Astrocyte (in vitro differentiated cells and primary cell): ENCODE measurements around the gene ELK1. TPM values are rescaled to one million over a fixed set of nuclear protein-coding genes. Genes with fewer than 3 reads are reported as not detected.
"Not testable (repeated sequence)": the region's sequence is repeated elsewhere in the genome, so short reads cannot be mapped to it uniquely, and the experiment has no call there.

Source experiments
- DNase-seq: peaks from one replicate; pipeline ENCODE4 v3.0.0-alpha.2; 2010; ENCODE audit warnings: low read depth
- FAIRE-seq: peaks from 2 replicates; lab custom pipeline; 2011; peaks lifted over from hg19 to GRCh38; lab: Jason Lieb, UNC
- H2AFZ ChIP-seq: 2 replicates; pipeline ENCODE4 v1.6.0; 2012; ENCODE audit warnings: low read depth, low read length, inconsistent platforms
- H3K27ac ChIP-seq: 2 replicates; pipeline ENCODE4 v1.5.1; 2011; ENCODE audit warnings: low read depth, low read length, inconsistent platforms
- H3K27me3 ChIP-seq: 2 replicates; pipeline ENCODE4 v1.6.0; 2011; ENCODE audit warnings: low read length, inconsistent platforms; ENCODE audit not compliant: insufficient read depth
- H3K36me3 ChIP-seq: 2 replicates; pipeline ENCODE4 v1.5.1; 2011; ENCODE audit warnings: low read length, inconsistent platforms; ENCODE audit not compliant: insufficient read depth
- H3K4me1 ChIP-seq: 2 replicates; pipeline ENCODE4 v1.5.1; 2011; ENCODE audit warnings: low read length, inconsistent platforms; ENCODE audit not compliant: insufficient read depth
- H3K4me2 ChIP-seq: 2 replicates; pipeline ENCODE4 v1.6.0; 2012; ENCODE audit warnings: low read length, inconsistent platforms
- H3K4me3 ChIP-seq: 2 replicates; pipeline ENCODE4 v1.5.1; 2011; ENCODE audit warnings: low read depth, mild to moderate bottlenecking, low read length, inconsistent platforms; ENCODE audit not compliant: insufficient read depth
- H3K79me2 ChIP-seq: 2 replicates; pipeline ENCODE4 v1.6.0; 2012; ENCODE audit warnings: mild to moderate bottlenecking, low read length, inconsistent platforms; ENCODE audit not compliant: insufficient read depth
- H3K9ac ChIP-seq: 2 replicates; pipeline ENCODE4 v1.6.0; 2012; ENCODE audit warnings: mild to moderate bottlenecking, low read length, inconsistent platforms
- H3K9me3 ChIP-seq: 2 replicates; pipeline ENCODE4 v1.5.1; 2012; ENCODE audit warnings: low read depth, mild to moderate bottlenecking, low read length, inconsistent platforms; ENCODE audit not compliant: insufficient read depth
- H4K20me1 ChIP-seq: 2 replicates; pipeline ENCODE4 v1.6.0; 2012; ENCODE audit warnings: low read length, inconsistent platforms; ENCODE audit not compliant: insufficient read depth
- H3K27ac Mint-ChIP-seq: one replicate; pipeline ENCODE4 v1.8.0; 2021; ENCODE audit warnings: mild to moderate bottlenecking, mixed read lengths; ENCODE audit not compliant: unreplicated experiment
- H3K27me3 Mint-ChIP-seq: one replicate; pipeline ENCODE4 v1.8.0; 2021; ENCODE audit warnings: low read depth, mixed read lengths; ENCODE audit not compliant: unreplicated experiment
- H3K36me3 Mint-ChIP-seq: one replicate; pipeline ENCODE4 v1.8.0; 2021; ENCODE audit warnings: low read depth, mixed read lengths; ENCODE audit not compliant: unreplicated experiment
- H3K4me1 Mint-ChIP-seq: one replicate; pipeline ENCODE4 v1.8.0; 2021; ENCODE audit warnings: low read depth, mixed read lengths; ENCODE audit not compliant: unreplicated experiment
- H3K4me3 Mint-ChIP-seq: one replicate; pipeline ENCODE4 v1.8.0; 2021; ENCODE audit warnings: mild to moderate bottlenecking, moderate library complexity, mixed read lengths; ENCODE audit not compliant: unreplicated experiment
- H3K9me3 Mint-ChIP-seq: one replicate; pipeline ENCODE4 v1.8.0; 2021; ENCODE audit warnings: mild to moderate bottlenecking, mixed read lengths; ENCODE audit not compliant: unreplicated experiment
- EZH2 ChIP-seq: IDR thresholded peaks from 2 replicates; pipeline ENCODE4 v1.6.1; 2012; ENCODE audit warnings: mild to moderate bottlenecking, low read length, inconsistent platforms; ENCODE audit not compliant: insufficient read depth
- total RNA-seq: library from RNA; stranded (reverse); gene quantifications from 2 replicates; pipeline ENCODE4 v1.2.1, GENCODE V29; 2021
- TF ChIP-seq, protein P1 (sequence below): IDR thresholded peaks from 2 replicates; pipeline ENCODE4 v1.5.1; 2011; ENCODE audit warnings: low read depth, mild to moderate bottlenecking, inconsistent platforms, low read length, moderate library complexity; ENCODE audit not compliant: insufficient read depth

The ELK1 gene
- total RNA-seq, 1 donor from 2014 or later = 34.1 TPM

DNA sequence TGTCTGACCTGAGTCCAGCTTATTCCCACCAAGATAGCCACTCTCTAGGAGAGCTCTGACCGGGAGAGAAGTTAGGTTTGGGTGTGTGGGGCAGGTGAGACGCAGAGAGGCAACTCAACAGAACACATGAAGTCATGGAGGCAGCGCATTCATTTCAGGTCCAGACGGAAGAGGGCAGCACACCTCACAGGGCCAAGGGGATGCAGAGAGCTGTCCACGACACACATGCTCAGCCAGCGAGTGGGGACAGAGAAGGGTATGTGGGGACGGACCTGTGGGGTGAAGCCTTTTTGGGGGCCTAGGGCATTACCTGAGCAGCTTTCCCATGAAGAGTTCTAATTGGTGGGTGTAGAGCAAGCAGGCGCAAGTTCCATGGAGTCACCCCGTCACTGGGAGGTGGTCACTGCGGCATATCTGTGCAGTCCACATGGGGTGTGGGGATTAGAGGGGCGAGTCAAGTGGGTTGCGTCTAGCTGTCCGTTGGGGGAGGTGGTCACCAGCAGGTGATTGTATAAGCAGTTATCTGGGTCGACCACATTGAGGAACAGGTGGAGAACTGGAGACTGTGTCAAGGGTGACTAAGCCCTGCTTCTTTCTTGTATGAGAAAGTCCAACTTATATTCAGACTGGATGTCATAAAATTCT, 32.9 kb upstream of the ELK1 start:
- H3K4me3 ChIP-seq = no peak overlapping the region
- H3K27me3 ChIP-seq = no peaks in the 10 kb centered on the region
- no peak overlapping the region for H3K9ac ChIP-seq
- Mint-ChIP-seq H3K36me3 (no peaks in the 10 kb centered on the region), H3K4me1 (no peaks in the 10 kb centered on the region), H3K9me3 (peaks cover 2% of the 10 kb centered on the region), H3K27me3 (peaks cover 12% of the 10 kb centered on the region), H3K27ac (no peak overlapping the region), H3K4me3 (no peak overlapping the region)
- no peak for DNase-seq
- H3K36me3 ChIP-seq = no peaks in the 10 kb centered on the region
- FAIRE-seq = no peak
- no peaks in the 10 kb centered on the region for H3K9me3 ChIP-seq
- no peaks in the 10 kb centered on the region for H3K79me2 ChIP-seq
- H3K4me2 ChIP-seq = no peak overlapping the region
- no peaks in the 10 kb centered on the region for H4K20me1 ChIP-seq
- H2AFZ ChIP-seq = no peak overlapping the region
- H3K4me1 ChIP-seq = no peaks in the 10 kb centered on the region
- no peak for TF ChIP-seq EZH2
- TF ChIP-seq, protein P1, sequence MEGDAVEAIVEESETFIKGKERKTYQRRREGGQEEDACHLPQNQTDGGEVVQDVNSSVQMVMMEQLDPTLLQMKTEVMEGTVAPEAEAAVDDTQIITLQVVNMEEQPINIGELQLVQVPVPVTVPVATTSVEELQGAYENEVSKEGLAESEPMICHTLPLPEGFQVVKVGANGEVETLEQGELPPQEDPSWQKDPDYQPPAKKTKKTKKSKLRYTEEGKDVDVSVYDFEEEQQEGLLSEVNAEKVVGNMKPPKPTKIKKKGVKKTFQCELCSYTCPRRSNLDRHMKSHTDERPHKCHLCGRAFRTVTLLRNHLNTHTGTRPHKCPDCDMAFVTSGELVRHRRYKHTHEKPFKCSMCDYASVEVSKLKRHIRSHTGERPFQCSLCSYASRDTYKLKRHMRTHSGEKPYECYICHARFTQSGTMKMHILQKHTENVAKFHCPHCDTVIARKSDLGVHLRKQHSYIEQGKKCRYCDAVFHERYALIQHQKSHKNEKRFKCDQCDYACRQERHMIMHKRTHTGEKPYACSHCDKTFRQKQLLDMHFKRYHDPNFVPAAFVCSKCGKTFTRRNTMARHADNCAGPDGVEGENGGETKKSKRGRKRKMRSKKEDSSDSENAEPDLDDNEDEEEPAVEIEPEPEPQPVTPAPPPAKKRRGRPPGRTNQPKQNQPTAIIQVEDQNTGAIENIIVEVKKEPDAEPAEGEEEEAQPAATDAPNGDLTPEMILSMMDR = no peak
- no peak overlapping the region for H3K27ac ChIP-seq

DNA sequence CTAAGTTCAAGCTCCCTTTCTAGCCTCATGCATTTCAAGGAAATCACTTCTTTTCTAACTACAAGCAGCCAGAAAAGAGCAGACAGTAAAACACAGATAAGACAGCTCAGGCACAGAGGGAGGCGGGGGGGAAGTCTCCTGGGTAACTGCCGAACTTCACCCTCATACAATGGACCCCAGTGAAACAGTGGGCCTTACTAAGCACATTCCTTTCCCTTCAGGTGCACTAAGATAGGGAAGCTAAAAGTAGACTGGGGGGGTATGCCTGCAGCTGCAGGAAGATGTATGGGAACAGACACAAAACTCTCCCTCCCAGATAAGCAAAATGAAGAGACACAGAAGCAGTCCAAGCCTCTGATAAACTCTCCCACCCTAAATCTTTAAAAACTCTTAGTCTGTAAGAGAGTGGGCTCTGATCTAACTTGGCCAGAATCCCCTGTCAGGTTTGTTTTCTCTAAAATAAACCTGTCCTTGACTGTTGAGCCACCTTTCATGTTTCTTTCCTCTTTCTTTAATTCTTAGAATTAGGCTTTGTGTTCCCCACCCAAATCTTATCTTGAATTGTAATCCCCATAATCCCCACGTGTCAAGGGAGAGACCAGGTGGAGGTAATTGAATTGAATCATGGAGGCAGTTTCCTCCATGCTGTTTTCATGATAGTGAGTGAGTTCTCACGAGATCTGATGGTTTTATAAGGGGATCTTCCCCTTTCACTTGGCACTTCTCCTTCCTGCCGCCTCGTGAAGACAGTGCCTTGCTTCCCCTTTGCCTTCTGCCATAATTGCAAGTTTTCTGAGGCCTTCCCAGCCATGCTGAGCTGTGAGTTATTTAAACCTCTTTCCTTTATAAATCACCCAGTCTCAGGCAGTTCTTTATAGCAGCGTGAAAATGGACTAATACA, 25.8 kb upstream of the ELK1 start:
- H3K9me3 ChIP-seq, H3K79me2 ChIP-seq, H3K9ac ChIP-seq, H3K27ac Mint-ChIP-seq, H3K27ac ChIP-seq, H3K4me1 ChIP-seq, H3K36me3 ChIP-seq, FAIRE-seq, H3K4me3 Mint-ChIP-seq, H3K4me3 ChIP-seq, H2AFZ ChIP-seq, H3K27me3 ChIP-seq, H3K9me3 Mint-ChIP-seq, H4K20me1 ChIP-seq, H3K4me1 Mint-ChIP-seq, H3K4me2 ChIP-seq, H3K27me3 Mint-ChIP-seq, DNase-seq, H3K36me3 Mint-ChIP-seq: not testable (repeated sequence)

- no peaks in the 10 kb centered on the region for H3K36me3 Mint-ChIP-seq
- no peak for DNase-seq
- Histone ChIP-seq H3K9me3 (no peaks in the 10 kb centered on the region), H3K9ac (no peak overlapping the region), H3K4me1 (no peaks in the 10 kb centered on the region), H2AFZ (no peak overlapping the region), H3K4me3 (no peak overlapping the region), H4K20me1 (no peaks in the 10 kb centered on the region), H3K27ac (no peak overlapping the region), H3K27me3 (no peaks in the 10 kb centered on the region), H3K79me2 (no peaks in the 10 kb centered on the region), H3K36me3 (no peaks in the 10 kb centered on the region), H3K4me2 (no peak overlapping the region)
- no peak overlapping the region for H3K4me3 Mint-ChIP-seq
- FAIRE-seq = no peak
- no peaks in the 10 kb centered on the region for H3K4me1 Mint-ChIP-seq
- H3K27me3 Mint-ChIP-seq = peaks cover 10% of the 10 kb centered on the region
- no peak overlapping the region for H3K27ac Mint-ChIP-seq
- peaks cover 2% of the 10 kb centered on the region for H3K9me3 Mint-ChIP-seq
- TF ChIP-seq, protein P1 = no peak
- TF ChIP-seq EZH2 = no peak
Measured at GRCh38 chrX:47674776-47675175, 24.4 kb upstream of the ELK1 start.

DNA sequence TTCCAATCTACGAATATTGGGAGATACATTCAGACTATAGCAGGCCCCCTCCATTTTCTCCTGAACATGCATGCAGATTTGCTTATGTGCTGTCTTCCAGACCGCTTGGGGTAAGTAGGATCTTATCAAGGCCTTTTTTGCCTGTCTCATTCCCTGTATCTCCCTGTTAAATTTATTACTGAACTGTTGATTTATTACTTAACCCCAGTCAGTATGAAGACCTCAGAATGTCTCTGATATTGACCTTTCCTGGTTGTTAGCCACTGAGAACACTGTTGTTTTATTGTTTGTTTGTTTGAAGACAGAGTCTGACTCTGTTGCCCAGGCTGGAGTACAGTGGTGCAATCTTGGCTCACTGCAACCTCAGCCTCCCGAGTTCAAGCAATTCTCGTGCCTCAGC, 15.4 kb upstream of the ELK1 start:
- not testable (repeated sequence) for H3K36me3 ChIP-seq, H4K20me1 ChIP-seq, H3K4me1 ChIP-seq, H3K4me3 Mint-ChIP-seq, H3K27me3 Mint-ChIP-seq, H3K27ac ChIP-seq, H3K9ac ChIP-seq, H3K27me3 ChIP-seq, H3K9me3 Mint-ChIP-seq, H3K36me3 Mint-ChIP-seq, H3K4me2 ChIP-seq, H3K9me3 ChIP-seq, H3K79me2 ChIP-seq, DNase-seq, H2AFZ ChIP-seq, H3K27ac Mint-ChIP-seq, H3K4me3 ChIP-seq, FAIRE-seq
- H3K4me1 Mint-ChIP-seq = peaks cover 14% of the 10 kb centered on the region
